ENCODE data around the gene RNF44. TPM values are rescaled to one million over a fixed set of nuclear protein-coding genes. Genes with fewer than 3 reads are reported as not detected.

Gene RNF44
- total and polyA plus RNA-seq, 2 of the 13 experiments (the other 11 are each of a cell fraction or from before 2014, with no cell fraction given), result 9.2 to 16.8 TPM

DNA sequence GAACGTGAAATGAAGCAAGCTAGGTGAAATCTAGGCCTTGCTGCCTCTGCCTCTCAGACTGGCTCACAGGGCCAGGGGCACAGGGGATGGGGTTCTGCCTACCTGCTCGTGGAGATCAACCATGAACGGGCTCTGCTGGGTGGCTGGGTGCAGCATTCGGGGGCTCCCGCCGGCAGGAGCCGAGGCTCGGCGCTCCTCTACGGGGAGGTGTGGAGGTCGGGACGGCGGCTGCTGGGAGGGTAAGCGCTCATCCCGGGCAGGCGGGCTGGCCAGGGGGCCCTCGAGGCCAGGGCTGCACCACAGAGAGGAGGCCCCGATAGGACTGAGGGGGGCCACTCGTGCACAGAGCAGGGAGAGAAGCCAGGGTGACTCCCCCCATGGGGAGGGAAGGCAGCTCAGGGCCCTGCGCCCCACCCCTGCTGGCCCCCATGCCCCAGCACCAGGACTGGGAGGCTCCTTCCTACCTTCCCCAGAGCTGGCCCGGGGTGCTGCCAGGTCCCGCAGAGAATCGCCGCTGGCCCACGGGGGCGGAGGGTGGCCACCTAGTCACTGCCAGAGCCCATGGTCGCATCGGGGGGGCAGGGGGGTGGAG is 5.2 kb downstream of the RNF44 start:
- in situ Hi-C loops (cut with HindIII; ENCODE audit: extremely low pct_ligation_motif_present, low pct_unique_long_range_greater_than_20kb) (loop anchor here (25.0 kb wide), 1 partner anchor 830 kb away; the partner anchor contains the start of genes LMAN2 and RGS14), intact Hi-C loops (cut with micrococcal nuclease; ENCODE audit: unreplicated experiment) (no loop called here)
- Histone ChIP-seq H4K20me1 (ENCODE audit: insufficient read depth, low read length) (peaks cover 33% of the 10 kb centered on the region), H3K4me2 (ENCODE audit: low read depth, low read length) (no peak overlapping the region), H3K9me3 (ENCODE audit: low read length) (no peaks in the 10 kb centered on the region), H3K27me3 (ENCODE audit: control insufficient read depth in 1 of 2, insufficient read depth in 2 of 2, low read length in 2 of 2) (no peaks in the 10 kb centered on the region; a peak in 1 of 5 replicates), H3K27ac (ENCODE audit: extremely low read length, insufficient read depth, low read length) (no peak overlapping the region), H2AFZ (ENCODE audit: low read length) (no peak overlapping the region), H3K4me3 (replicated peaks in 1 of 3; ENCODE audit: insufficient read depth in 1 of 3, low read depth in 2 of 3, low read length in 3 of 3) (no peak overlapping the region), H3K79me2 (ENCODE audit: insufficient read depth, low read length) (peaks cover 40% of the 10 kb centered on the region), H3K36me3 (replicated peaks in 1 of 2; ENCODE audit: control insufficient read depth in 1 of 2, insufficient read depth in 2 of 2, low read length in 2 of 2) (peaks cover 25 to 50% of the 10 kb centered on the region in 2 experiments), H3K4me1 (ENCODE audit: insufficient read depth, low read length) (peaks cover 25% of the 10 kb centered on the region), H3K9ac (ENCODE audit: insufficient read depth, low read depth, low read length) (no peak overlapping the region)
- DNase-seq (ENCODE audit: low spot score) (no peak), FAIRE-seq (no peak), ATAC-seq (no peak)
- BruUV-seq (replicated peaks), result no TSS peak
- ChIA-PET CTCF (ENCODE audit: low intra/inter-chr PET ratio, low total read pairs) (no interaction called here), POLR2A (no interaction called here)
- TF ChIP-seq CHD4 (IDR thresholded peaks at IDR 0.05; ENCODE audit: borderline replicate concordance, low read length) (no peak), RBFOX2 (IDR thresholded peaks at IDR 0.05; ENCODE audit: low read depth, low read length) (peak; percentile 61), AGO2 (optimal IDR thresholded peaks at IDR 0.05; ENCODE audit: low read depth, low read length) (peak; percentile 51)
- TF ChIP-seq, protein P1, sequence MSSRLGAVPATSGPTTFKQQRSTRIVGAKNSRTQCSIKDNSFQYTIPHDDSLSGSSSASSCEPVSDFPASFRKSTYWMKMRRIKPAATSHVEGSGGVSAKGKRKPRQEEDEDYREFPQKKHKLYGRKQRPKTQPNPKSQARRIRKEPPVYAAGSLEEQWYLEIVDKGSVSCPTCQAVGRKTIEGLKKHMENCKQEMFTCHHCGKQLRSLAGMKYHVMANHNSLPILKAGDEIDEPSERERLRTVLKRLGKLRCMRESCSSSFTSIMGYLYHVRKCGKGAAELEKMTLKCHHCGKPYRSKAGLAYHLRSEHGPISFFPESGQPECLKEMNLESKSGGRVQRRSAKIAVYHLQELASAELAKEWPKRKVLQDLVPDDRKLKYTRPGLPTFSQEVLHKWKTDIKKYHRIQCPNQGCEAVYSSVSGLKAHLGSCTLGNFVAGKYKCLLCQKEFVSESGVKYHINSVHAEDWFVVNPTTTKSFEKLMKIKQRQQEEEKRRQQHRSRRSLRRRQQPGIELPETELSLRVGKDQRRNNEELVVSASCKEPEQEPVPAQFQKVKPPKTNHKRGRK (CRISPR knock-in tag; IDR thresholded peaks at IDR 0.05), result no peak
- 98% methylated on average over 11 of the region's 28 CpGs for WGBS (ENCODE audit: low lambda C conversion rate)

Data from HepG2 (cell line).